SH-SY5Y (cell line): ENCODE measurements around the gene ARHGAP33.

Experiments
- GATA2 ChIP-seq: IDR thresholded peaks from 2 replicates; pipeline ENCODE4 v1.6.1; 2011; ENCODE audit warnings: mild to moderate bottlenecking, low read depth, low read length
- GATA3 ChIP-seq: IDR thresholded peaks from 2 replicates; pipeline ENCODE4 v1.6.1; 2011; ENCODE audit warnings: low read depth, mild to moderate bottlenecking, low read length, moderate library complexity

The ARHGAP33 gene

GRCh38 chr19:35805526-35806102 lies 30.2 kb downstream of the ARHGAP33 start:
- TF ChIP-seq GATA2 = no peak
- TF ChIP-seq GATA3 = no peak

DNA sequence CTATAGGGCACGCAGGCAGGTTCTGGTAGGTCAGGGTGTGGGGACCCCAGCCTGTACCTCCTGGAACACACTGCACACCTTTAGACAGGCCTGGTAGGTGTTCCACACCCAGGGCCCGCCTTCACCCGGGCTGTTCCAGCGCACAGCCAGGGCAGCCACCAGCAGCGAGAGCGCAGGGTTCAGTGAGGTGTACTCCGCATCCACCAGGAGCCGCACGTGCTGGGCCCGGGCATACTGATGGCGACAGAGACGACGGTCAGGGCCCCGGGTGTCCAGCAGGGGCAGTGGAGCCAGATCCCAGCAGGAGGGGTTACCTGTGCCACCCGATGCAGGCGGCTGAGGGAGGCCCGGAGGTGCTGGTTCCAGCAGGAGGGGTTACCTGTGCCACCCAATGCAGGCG lies 31.2 kb downstream of the ARHGAP33 start:
- TF ChIP-seq GATA2 (no peak), GATA3 (no peak)

DNA sequence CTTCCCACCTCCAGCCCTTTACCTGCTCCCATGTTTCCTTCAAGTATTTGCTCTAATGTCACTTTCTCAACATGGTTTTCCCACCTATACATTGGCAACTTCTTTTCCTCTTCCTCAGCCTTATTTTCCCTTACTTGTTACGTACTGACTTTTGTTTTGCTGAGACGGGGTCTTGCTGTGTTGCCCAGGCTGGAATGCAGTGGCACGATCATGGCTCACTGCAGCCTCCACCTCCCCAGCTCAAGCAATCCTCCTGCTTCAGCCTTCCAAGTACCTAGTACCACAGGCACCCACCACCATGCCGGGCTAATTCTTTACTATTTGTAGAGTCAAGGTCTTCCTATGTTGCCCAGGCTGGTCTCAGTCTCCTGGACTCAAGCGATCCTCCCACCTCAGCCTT lies 32.3 kb downstream of the ARHGAP33 start:
- TF ChIP-seq GATA3 = no peak
- no peak for TF ChIP-seq GATA2

DNA sequence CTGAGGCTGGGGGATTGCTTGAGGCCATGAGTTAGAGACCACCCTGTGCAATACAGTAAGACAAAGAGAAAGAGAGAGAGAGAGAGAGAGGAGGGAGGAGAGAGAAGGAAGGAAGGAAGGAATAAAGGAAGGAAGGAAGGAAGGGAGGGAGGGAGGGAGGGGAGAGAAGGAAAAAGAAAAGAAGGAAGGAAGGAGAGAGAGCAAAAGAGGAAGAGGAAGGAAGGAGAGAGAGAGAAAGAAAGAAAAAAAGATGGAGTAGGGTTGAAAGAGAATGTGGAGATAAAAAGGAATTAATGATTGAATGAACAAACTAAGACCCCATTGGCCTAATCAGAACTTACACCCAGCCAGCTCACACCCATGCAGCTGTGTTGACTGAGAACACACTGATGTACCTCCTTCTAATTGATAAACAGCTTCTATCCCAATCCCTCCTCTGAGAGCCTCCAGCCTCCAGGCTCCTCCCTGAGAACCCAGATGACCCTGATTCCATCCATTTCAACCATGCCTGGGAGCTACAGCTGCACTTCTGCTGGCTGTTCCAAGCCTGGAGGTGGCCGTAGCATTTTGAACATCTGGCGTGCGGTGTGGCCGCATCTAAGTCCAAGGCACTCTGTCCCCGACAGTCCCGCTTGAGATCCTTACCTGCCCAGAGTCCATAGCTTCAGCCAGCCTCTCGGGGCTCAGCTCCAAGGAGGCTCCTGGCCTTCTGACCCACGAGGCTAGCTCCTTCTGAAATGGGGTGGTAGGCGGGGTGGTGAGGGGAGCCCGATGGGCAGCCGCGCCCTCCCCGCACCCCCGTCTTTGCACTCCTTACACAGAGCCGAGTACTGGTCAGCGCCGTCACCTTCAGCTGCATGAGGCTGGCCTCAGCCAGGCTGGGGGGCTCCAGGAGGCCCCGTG lies 36.2 kb downstream of the ARHGAP33 start:
- TF ChIP-seq GATA3 = no peak
- no peak for TF ChIP-seq GATA2

GRCh38 chr19:35812220-35813042 lies 37.1 kb downstream of the ARHGAP33 start, which contains the start of gene PRODH2:
Gene PRODH2 (minus strand): TSS chr19:35812845. CDS start chr19:35812805, 40 bp downstream.
- TF ChIP-seq GATA2 (no peak), GATA3 (no peak)

DNA sequence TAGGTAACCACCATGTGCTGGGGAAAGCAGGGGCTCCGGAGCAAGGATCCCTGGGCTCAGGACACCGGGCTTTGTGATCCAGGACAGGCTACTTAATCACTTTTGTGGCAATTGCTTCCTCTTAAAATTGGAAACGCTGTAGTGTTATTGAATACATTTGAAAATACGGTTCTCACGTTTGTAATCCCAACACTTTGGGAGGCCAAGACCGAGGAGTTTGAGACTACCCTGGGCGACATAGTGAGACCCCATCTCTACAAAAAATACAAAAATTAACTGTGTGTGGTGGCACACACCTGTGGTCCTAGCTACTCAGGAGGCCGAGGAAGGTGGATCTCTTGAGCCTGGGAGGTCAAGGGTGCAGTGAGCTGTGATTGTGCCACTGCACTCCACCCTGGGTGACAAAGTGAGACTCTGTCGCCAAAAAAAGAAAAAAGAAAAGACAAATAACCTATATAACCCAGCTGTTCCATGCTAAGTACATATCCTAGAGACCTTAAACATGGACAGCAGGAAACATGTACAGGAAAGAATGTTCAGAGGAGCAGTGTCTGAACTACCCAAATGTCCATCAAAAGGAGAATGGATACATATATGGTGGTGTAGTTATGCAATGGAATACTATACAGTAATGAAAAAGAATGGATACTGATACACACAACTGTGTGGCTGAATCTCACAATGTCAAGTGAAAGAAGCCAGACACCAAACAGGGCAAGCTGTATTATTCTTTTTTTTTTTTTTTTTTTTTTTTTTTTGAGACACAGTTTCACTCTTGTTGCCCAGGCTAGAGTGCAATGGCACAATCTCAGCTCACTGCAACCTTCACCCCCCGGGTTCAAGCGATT lies 37.9 kb downstream of the ARHGAP33 start:
- TF ChIP-seq GATA2 (no peak), GATA3 (no peak)

DNA sequence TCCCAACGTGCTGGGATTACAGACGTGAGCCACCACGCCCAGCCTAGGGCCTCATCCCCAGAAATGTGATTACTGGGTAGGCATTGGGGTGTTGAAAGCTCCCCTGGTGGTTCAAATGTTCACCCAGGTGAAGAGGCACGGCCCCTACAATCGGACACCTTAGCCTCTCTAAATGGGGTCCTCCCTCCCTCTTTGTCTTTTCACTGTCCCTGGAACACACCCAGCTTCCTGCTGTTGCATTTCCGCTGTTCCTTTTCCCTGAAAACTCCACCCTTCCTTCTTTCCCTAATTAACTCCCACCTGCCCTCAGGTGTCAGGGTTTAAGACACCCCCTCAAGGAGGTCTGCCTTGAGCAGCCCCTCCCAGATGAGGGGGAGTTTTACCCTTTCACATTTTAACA lies 40.9 kb downstream of the ARHGAP33 start:
- TF ChIP-seq GATA2 (no peak), GATA3 (no peak)

GRCh38 chr19:35816846-35817245 lies 41.5 kb downstream of the ARHGAP33 start:
- no peak for TF ChIP-seq GATA2
- TF ChIP-seq GATA3 = no peak

DNA sequence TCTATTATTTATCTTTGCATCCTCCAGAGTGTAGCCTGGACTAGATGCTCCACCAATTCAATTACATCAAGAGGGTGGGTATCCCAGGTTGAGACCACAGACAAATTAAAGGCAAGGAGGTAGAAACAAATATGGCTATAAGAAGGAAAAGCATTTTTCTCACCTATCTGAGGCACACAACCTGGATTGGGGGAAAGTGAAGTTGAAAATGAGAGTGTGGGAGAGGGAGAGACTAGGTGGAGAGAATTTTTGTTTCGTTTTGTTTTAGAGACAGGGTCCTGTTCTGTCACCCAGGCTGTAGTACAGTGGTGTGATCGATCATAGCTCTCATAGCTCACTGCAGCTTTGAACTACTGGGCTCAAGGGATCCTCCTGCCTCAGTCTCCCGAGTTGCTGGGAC lies 43.1 kb downstream of the ARHGAP33 start:
- no peak for TF ChIP-seq GATA3
- no peak for TF ChIP-seq GATA2

- TF ChIP-seq GATA2 (no peak), GATA3 (no peak)
Observed at GRCh38 chr19:35822579-35822978, 47.2 kb downstream of the ARHGAP33 start.

- no peak for TF ChIP-seq GATA2
- no peak for TF ChIP-seq GATA3
Observed at GRCh38 chr19:35824150-35824549, 48.8 kb downstream of the ARHGAP33 start.

- no peak for TF ChIP-seq GATA3
- TF ChIP-seq GATA2 = no peak
Observed at GRCh38 chr19:35828692-35829301, 53.4 kb downstream of the ARHGAP33 start.

- TF ChIP-seq GATA3 = no peak
- no peak for TF ChIP-seq GATA2
Observed at GRCh38 chr19:35830986-35831385, 55.6 kb downstream of the ARHGAP33 start.
